Right atrium auricular region (tissue), 2 donors: ENCODE data around the gene OR6B2. TPM values are rescaled to one million over a fixed set of nuclear protein-coding genes. Genes with fewer than 3 reads are reported as not detected.

Experiments
- DNase-seq: peaks from one replicate; pipeline ENCODE4 v3.0.0-alpha.2; 2019; ENCODE audit warnings: low spot score
- H3K27ac ChIP-seq, 2 donors: fragments of 200-600 bp; sonication (generic); 1 replicate in 1 of 2; 2 replicates in 1 of 2; pipeline ENCODE4 v1.5.1; 2016 to 2019
- H3K27me3 ChIP-seq, 2 donors: fragments of 200-600 bp; sonication (generic); one replicate each; pipeline versions ENCODE4 v1.5.1 to v1.6.0; 2017 to 2019
- H3K36me3 ChIP-seq: fragments of 200-600 bp; sonication (generic); one replicate; pipeline ENCODE4 v1.5.1; 2016
- H3K4me1 ChIP-seq, 2 donors: fragments of 200-600 bp; sonication (generic); one replicate each; pipeline versions ENCODE4 v1.5.1 to v1.6.0; 2017 to 2019
- H3K4me3 ChIP-seq, 2 donors: fragments of 200-600 bp; sonication (generic); 1 replicate in 1 of 2; 2 replicates in 1 of 2; pipeline ENCODE4 v1.5.1; 2017 to 2019; ENCODE audit warnings: mild to moderate bottlenecking in 1 of 2, moderate library complexity in 1 of 2
- H3K9me3 ChIP-seq, 2 donors: fragments of 200-600 bp; sonication (generic); one replicate each; pipeline ENCODE4 v1.5.1; 2019
- CTCF ChIP-seq, 2 donors: fragments of 200-600 bp; sonication (generic); IDR thresholded peaks; one replicate each; pipeline ENCODE4 v1.5.1; 2019; ENCODE audit warnings: antibody characterized with exemption in 2 of 2
- total RNA-seq, 2 donors: library from RNA; depleted of rRNA; stranded (reverse); fragments of >200 nt; gene quantifications; one replicate each; pipeline ENCODE4 v1.1.0, GENCODE V29; 2016

OR6B2 gene
- total RNA-seq, 2 donors from 2014 or later: not detected

- Histone ChIP-seq H3K4me1 (no peaks in the 10 kb centered on the region), H3K27me3 (peaks cover 0 to 3% of the 10 kb centered on the region in 2 donors), H3K36me3 (no peaks in the 10 kb centered on the region), H3K27ac (no peak overlapping the region), H3K9me3 (no peaks in the 10 kb centered on the region), H3K4me3 (no peak overlapping the region)
- no peak for TF ChIP-seq CTCF (IDR thresholded peaks at IDR 0.05)
- DNase-seq: no peak
These were observed 25.1 kb upstream of the OR6B2 start for GRCh38 chr2:240055177-240055917.

- no peak within 1 kb of the TSS for H3K4me3 ChIP-seq
- no peak for DNase-seq
- H3K27ac ChIP-seq: no peak within 1 kb of the TSS
- H3K36me3 ChIP-seq: no peaks in the 10 kb centered on the region
- no peaks in the 10 kb centered on the region for H3K9me3 ChIP-seq
- H3K4me1 ChIP-seq: no peaks in the 10 kb centered on the region
- TF ChIP-seq CTCF (IDR thresholded peaks at IDR 0.05): no peak
- peaks cover 0 to 3% of the 10 kb centered on the region in 2 donors for H3K27me3 ChIP-seq
These were observed 23.2 kb upstream of the OR6B2 start, which contains the start of gene OR6B3 for GRCh38 chr2:240053173-240054155. Gene OR6B3, minus strand, starts transcription at chr2:240053521.

- Histone ChIP-seq H3K4me3 (no peak overlapping the region), H3K36me3 (no peaks in the 10 kb centered on the region), H3K4me1 (no peaks in the 10 kb centered on the region), H3K27ac (no peak overlapping the region), H3K9me3 (no peaks in the 10 kb centered on the region), H3K27me3 (peaks cover 0 to 3% of the 10 kb centered on the region in 2 donors)
- no peak for DNase-seq
- no peak for TF ChIP-seq CTCF (IDR thresholded peaks at IDR 0.05)
These were observed 22.3 kb upstream of the OR6B2 start for GRCh38 chr2:240052524-240052923.

GRCh38 chr2:240051697-240052096 lies 21.5 kb upstream of the OR6B2 start:
- H3K27ac ChIP-seq: no peak overlapping the region
- no peak for DNase-seq
- no peaks in the 10 kb centered on the region for H3K9me3 ChIP-seq
- H3K4me3 ChIP-seq: no peak overlapping the region
- peaks cover 0 to 3% of the 10 kb centered on the region in 2 donors for H3K27me3 ChIP-seq
- H3K4me1 ChIP-seq: no peaks in the 10 kb centered on the region
- H3K36me3 ChIP-seq: no peaks in the 10 kb centered on the region
- TF ChIP-seq CTCF (IDR thresholded peaks at IDR 0.05): no peak

GRCh38 chr2:240050278-240050677 lies 20.0 kb upstream of the OR6B2 start:
- no peaks in the 10 kb centered on the region for H3K9me3 ChIP-seq
- H3K27me3 ChIP-seq: peaks cover 0 to 3% of the 10 kb centered on the region in 2 donors
- TF ChIP-seq CTCF (IDR thresholded peaks at IDR 0.05): no peak
- no peaks in the 10 kb centered on the region for H3K36me3 ChIP-seq
- no peak for DNase-seq
- H3K4me1 ChIP-seq: no peaks in the 10 kb centered on the region
- no peak overlapping the region for H3K27ac ChIP-seq
- no peak overlapping the region for H3K4me3 ChIP-seq
